IMR-90 (cell line): ENCODE data around the gene TRIM71. TPM values are rescaled to one million over a fixed set of nuclear protein-coding genes. Genes with fewer than 3 reads are reported as not detected.

Source experiments
- ATAC-seq: fragments of 200-7000 bp; cut with Tn5 transposase; 2 replicates; pipeline ENCODE4 v1.9.1; 2020; ENCODE audit warnings: low read depth, mild to moderate bottlenecking, moderate library complexity
- BruUV-seq: library from RNA; stranded (reverse); fragments of 400-500 nt; replicated peaks from 2 replicates; lab custom pipeline; 2021; lab: Mats Ljungman, UMichigan
- CTCF ChIA-PET: fragments of 300-600 bp; formaldehyde crosslinking; extraction: SDS; loops from one replicate; lab custom pipeline; 2021; ENCODE audit warnings: antibody characterized with exemption; lab: Yijun Ruan, JAX
- POLR2A ChIA-PET: fragments of 300-600 bp; sonication (Branson Sonifier 250); formaldehyde crosslinking; loops from one replicate; lab custom pipeline; 2022; ENCODE audit warnings: antibody characterized with exemption; ENCODE audit not compliant: unreplicated experiment; lab: Charles Lee
- DNase-seq: peaks from one replicate; pipeline ENCODE4 v3.0.0; 2013
- H2AFZ ChIP-seq: replicated peaks from 2 replicates; pipeline ENCODE3; 2013; ENCODE audit warnings: low read length, mild to moderate bottlenecking; ENCODE audit not compliant: poor library complexity
- H2AK5ac ChIP-seq: 2 replicates; pipeline ENCODE4 v1.6.1; 2013; ENCODE audit warnings: low read depth, low read length, inconsistent platforms
- H2AK9ac ChIP-seq: replicated peaks from 2 replicates; pipeline ENCODE3; 2013; ENCODE audit warnings: mild to moderate bottlenecking, low read depth, low read length, moderate library complexity; ENCODE audit not compliant: poor library complexity
- H2BK120ac ChIP-seq: 2 replicates; pipeline ENCODE4 v1.6.1; 2013; ENCODE audit warnings: low read depth, low read length, inconsistent platforms
- H2BK15ac ChIP-seq: 3 replicates; pipeline ENCODE4 v1.6.1; 2013; ENCODE audit warnings: low read depth, low read length, inconsistent platforms
- H2BK20ac ChIP-seq: 2 replicates; pipeline ENCODE4 v1.6.1; 2013; ENCODE audit warnings: low read depth, mild to moderate bottlenecking, inconsistent platforms, low read length, moderate library complexity
- H2BK5ac ChIP-seq: 2 replicates; pipeline ENCODE4 v1.6.1; 2013; ENCODE audit warnings: mild to moderate bottlenecking, low read depth, low read length, inconsistent platforms; ENCODE audit not compliant: poor library complexity, severe bottlenecking
- H3K14ac ChIP-seq: replicated peaks from 2 replicates; pipeline ENCODE4 v1.6.1; 2013; ENCODE audit warnings: low read depth, low read length, inconsistent platforms
- H3K18ac ChIP-seq: 2 replicates; pipeline ENCODE4 v1.6.1; 2013; ENCODE audit warnings: low read depth, low read length, control low read depth
- H3K23ac ChIP-seq: 2 replicates; pipeline ENCODE4 v1.6.1; 2013; ENCODE audit warnings: low read depth, low read length, inconsistent platforms
- H3K27ac ChIP-seq: 2 replicates; pipeline ENCODE4 v1.5.1; 2013; ENCODE audit warnings: mild to moderate bottlenecking, control low read depth, low read length; ENCODE audit not compliant: insufficient read depth
- H3K27me3 ChIP-seq: 2 replicates; pipeline ENCODE4 v1.6.1; 2013; ENCODE audit warnings: low read length; ENCODE audit not compliant: control insufficient read depth, insufficient read depth
- H3K36me3 ChIP-seq: 2 replicates; pipeline ENCODE4 v1.6.1; 2013; ENCODE audit warnings: low read length, mixed read lengths; ENCODE audit not compliant: control insufficient read depth, insufficient read depth
- H3K4ac ChIP-seq: 2 replicates; pipeline ENCODE4 v1.6.1; 2013; ENCODE audit warnings: low read depth, low read length, inconsistent platforms
- H3K4me1 ChIP-seq: 2 replicates; pipeline ENCODE4 v1.6.1; 2013; ENCODE audit warnings: low read length, mixed read lengths; ENCODE audit not compliant: control insufficient read depth, insufficient read depth
- H3K4me2 ChIP-seq: 2 replicates; pipeline ENCODE4 v1.6.1; 2013; ENCODE audit warnings: low read depth, mild to moderate bottlenecking, control low read depth, low read length, moderate library complexity
- H3K4me3 ChIP-seq: 2 replicates; pipeline ENCODE4 v1.5.1; 2013; ENCODE audit warnings: low read depth, mild to moderate bottlenecking, control low read depth, low read length, moderate library complexity; ENCODE audit not compliant: insufficient read depth
- H3K56ac ChIP-seq: 2 replicates; pipeline ENCODE4 v1.6.1; 2013; ENCODE audit warnings: low read length, inconsistent platforms; ENCODE audit not compliant: insufficient read depth; ENCODE audit errors: extremely low read depth
- H3K79me1 ChIP-seq, 2 experiments: 2 replicates each; pipeline ENCODE4 v1.6.1; 2013; ENCODE audit warnings: low read length in 2 of 2, inconsistent platforms in 1 of 2, low read depth in 1 of 2
- H3K9ac ChIP-seq: 2 replicates; pipeline ENCODE4 v1.6.1; 2013; ENCODE audit warnings: low read depth, low read length, control low read depth
- H3K9me1 ChIP-seq: 2 replicates; pipeline ENCODE4 v1.6.1; 2013; ENCODE audit warnings: low read length, inconsistent platforms; ENCODE audit not compliant: insufficient read depth
- H3K9me3 ChIP-seq: 2 replicates; pipeline ENCODE4 v1.6.1; 2013; ENCODE audit warnings: low read length; ENCODE audit not compliant: control insufficient read depth, insufficient read depth
- H4K20me1 ChIP-seq: 2 replicates; pipeline ENCODE4 v1.6.1; 2013; ENCODE audit warnings: low read length, inconsistent platforms; ENCODE audit not compliant: insufficient read depth
- H4K5ac ChIP-seq: 2 replicates; pipeline ENCODE4 v1.6.1; 2013; ENCODE audit warnings: mild to moderate bottlenecking, low read depth, low read length, control low read depth
- H4K8ac ChIP-seq, 2 experiments: 2 replicates each; pipeline ENCODE4 v1.6.1; 2013; ENCODE audit warnings: low read depth in 2 of 2, low read length in 2 of 2, control low read depth in 1 of 2, inconsistent platforms in 1 of 2
- H4K91ac ChIP-seq: 2 replicates; pipeline ENCODE4 v1.6.1; 2013; ENCODE audit warnings: low read depth, low read length, inconsistent platforms; ENCODE audit not compliant: insufficient read depth
- SMC3 ChIP-seq: fragments of 150-350 bp; IDR thresholded peaks from 2 replicates; pipeline ENCODE4 v1.6.1; 2016; ENCODE audit warnings: low read depth, mild to moderate bottlenecking, antibody characterized with exemption, low read length, moderate library complexity
- WGBS, 2 experiments: methylation state at CpG; one replicate each; pipeline versions ENCODE4 v1.1.5 to v1.1.7; 2013; ENCODE audit warnings: missing lambda C conversion rate in 2 of 2; ENCODE audit not compliant: insufficient read length in 1 of 2; ENCODE audit errors: extremely low coverage in 2 of 2; 5-methylcytosine and 5-hydroxymethylcytosine counted together
- dilution Hi-C: fragments of 300-500 bp; cut with HindIII; formaldehyde crosslinking; loops from one replicate; pipeline ENCODE4 v1.14.3; 2018; ENCODE audit warnings: low sequenced_read_pairs; ENCODE audit not compliant: unreplicated experiment
- in situ Hi-C: fragments of 300-500 bp; cut with MboI; formaldehyde crosslinking; loops from 3 replicates; pipeline ENCODE4 v1.14.3; 2019; ENCODE audit warnings: low sequenced_read_pairs, inconsistent platforms, mixed read lengths
- intact Hi-C: fragments of 100-400 bp; cut with micrococcal nuclease; formaldehyde crosslinking; loops from 2 replicates; pipeline ENCODE4 v1.10.0; 2022
- polyA plus RNA-seq, 3 experiments: library from polyadenylated mRNA; depleted of rRNA; stranded (reverse); fragments of >200 nt; gene quantifications; 2 replicates each; pipeline ENCODE4 v1.2.3, GENCODE V29; 2012; ENCODE audit warnings: low replicate concordance in 1 of 3
- total RNA-seq: library from RNA; depleted of rRNA; stranded (reverse); fragments of >200 nt; gene quantifications from 2 replicates; pipeline ENCODE4 v1.2.3, GENCODE V29; 2012

The TRIM71 gene
- total and polyA plus RNA-seq, 2 of the 4 experiments (the other 2 are of a cell fraction) = not detected

DNA sequence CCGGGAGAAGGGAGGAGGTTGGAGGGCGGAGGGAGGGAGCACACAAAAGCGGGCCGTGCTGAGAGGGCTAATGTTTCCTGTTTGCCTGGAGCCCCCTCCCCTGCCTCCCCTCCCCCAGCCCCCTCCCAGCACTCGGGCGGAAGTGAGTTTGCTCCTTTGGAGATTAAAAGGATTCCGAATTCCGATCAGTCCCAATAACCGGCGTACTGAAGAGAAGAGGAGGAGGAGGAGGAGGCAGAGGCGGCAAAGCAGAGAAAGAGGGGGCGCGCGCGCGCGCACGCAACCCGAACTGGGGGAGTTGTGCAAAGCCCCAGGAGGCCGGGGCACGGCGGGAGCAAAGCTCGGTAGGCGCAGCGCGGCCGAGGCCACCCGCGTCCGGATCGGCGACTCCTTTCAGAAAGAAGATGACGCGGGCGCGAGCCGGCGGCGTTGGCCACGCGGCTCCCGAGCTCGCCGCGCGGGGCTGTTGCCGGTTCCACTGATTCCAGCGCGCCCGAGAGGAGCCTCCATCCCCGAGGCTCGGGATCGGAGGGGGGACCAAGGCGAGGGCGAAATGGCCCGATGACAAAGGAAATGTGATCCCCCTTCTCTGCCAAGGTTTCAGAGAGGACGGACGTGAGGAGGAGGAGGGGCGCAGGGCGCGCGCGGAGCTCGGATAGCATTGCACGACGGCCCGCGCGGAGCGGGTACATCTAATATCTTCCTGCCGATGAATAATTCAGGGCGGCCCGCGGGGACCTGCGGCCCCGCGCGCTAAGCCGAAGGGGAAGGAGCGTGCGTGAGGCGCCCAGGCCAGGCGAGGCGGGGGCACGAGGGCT lies 1.1 kb upstream of the TRIM71 start:
- H4K20me1 ChIP-seq = no peaks in the 10 kb centered on the region
- no peak overlapping the region for H3K27ac ChIP-seq
- no peak for TF ChIP-seq SMC3
- H2AFZ ChIP-seq = peak overlapping the region; percentile 78
- H3K36me3 ChIP-seq = no peaks in the 10 kb centered on the region
- intact Hi-C loops (loop anchor here (10.0 kb wide), 2 partner anchors 118 to 1738 kb away; no protein-coding TSS in a partner anchor), in situ Hi-C loops (no loop called here), dilution Hi-C loops (no loop called here)
- H3K9ac ChIP-seq = no peak overlapping the region
- H2BK120ac ChIP-seq = no peak overlapping the region
- no peak overlapping the region for H4K5ac ChIP-seq
- no peak overlapping the region for H3K14ac ChIP-seq
- H3K9me3 ChIP-seq = peaks cover 20% of the 10 kb centered on the region
- ATAC-seq (0 out of 2 replicates have a peak, but pooled peaks have one; percentile 29), DNase-seq (no peak)
- H3K4me1 ChIP-seq = peaks cover 3% of the 10 kb centered on the region; the same call in 1 of the 2 replicates
- H3K56ac ChIP-seq = no peak overlapping the region
- H3K27me3 ChIP-seq = peaks cover 71% of the 10 kb centered on the region
- no peak overlapping the region for H2AK5ac ChIP-seq
- H3K79me1 ChIP-seq = no peaks in the 10 kb centered on the region
- BruUV-seq = no TSS peak
- peak overlapping the region; percentile 38 for H3K4me3 ChIP-seq
- no peak overlapping the region for H3K4ac ChIP-seq
- H2AK9ac ChIP-seq = no peak overlapping the region
- no peaks in the 10 kb centered on the region for H3K9me1 ChIP-seq
- H3K18ac ChIP-seq = no peak overlapping the region
- H2BK20ac ChIP-seq = no peak overlapping the region
- ChIA-PET POLR2A (no interaction called here), CTCF (no interaction called here)
- no peak overlapping the region for H4K91ac ChIP-seq
- H3K23ac ChIP-seq = no peak overlapping the region
- WGBS, 2 experiments = 2% methylated on average over 45 of the region's 85 CpGs; no CpG with 5 or more reads in 1 of the 2 experiments
- no peak overlapping the region for H2BK15ac ChIP-seq
- no peak overlapping the region for H2BK5ac ChIP-seq
- peak overlapping the region; percentile 94 for H3K4me2 ChIP-seq
- no peak overlapping the region for H4K8ac ChIP-seq
